GM18909 (cell line): Measurements from ENCODE around the gene DLEC1.
"Not testable (repeated sequence)": the region's sequence is repeated elsewhere in the genome, so short reads cannot be mapped to it uniquely, and the experiment has no call there.

ENCODE experiments used
- ATAC-seq: cut with Tn5 transposase; IDR thresholded peaks from one replicate; pipeline ENCODE4 v1.9.1; 2021; ENCODE audit warnings: mild to moderate bottlenecking; ENCODE audit not compliant: unreplicated experiment, poor library complexity

The DLEC1 gene

DNA sequence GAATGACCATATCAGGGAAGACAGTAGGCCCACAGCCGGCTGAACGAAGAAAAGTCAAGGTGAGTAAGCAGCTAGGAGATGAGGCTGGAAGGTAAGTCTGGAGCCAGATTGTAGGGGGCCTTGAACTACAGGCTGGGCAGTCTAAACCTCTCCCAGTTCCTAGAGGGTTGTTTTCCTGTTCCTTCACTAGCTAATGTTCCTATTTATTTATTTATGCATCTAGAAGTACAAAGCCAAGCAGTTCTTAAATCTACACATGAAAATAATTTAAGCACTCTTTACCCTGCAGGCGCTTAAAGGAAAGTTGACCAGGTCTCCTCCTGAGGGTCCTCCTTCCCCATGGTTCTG lies 94.2 kb downstream of the DLEC1 start:
- ATAC-seq, result no peak

- no peak for ATAC-seq
Measured at GRCh38 chr3:38133557-38134405, 94.8 kb downstream of the DLEC1 start.

- ATAC-seq, result not testable (repeated sequence)
Measured at GRCh38 chr3:38134517-38135143, 95.6 kb downstream of the DLEC1 start.

DNA sequence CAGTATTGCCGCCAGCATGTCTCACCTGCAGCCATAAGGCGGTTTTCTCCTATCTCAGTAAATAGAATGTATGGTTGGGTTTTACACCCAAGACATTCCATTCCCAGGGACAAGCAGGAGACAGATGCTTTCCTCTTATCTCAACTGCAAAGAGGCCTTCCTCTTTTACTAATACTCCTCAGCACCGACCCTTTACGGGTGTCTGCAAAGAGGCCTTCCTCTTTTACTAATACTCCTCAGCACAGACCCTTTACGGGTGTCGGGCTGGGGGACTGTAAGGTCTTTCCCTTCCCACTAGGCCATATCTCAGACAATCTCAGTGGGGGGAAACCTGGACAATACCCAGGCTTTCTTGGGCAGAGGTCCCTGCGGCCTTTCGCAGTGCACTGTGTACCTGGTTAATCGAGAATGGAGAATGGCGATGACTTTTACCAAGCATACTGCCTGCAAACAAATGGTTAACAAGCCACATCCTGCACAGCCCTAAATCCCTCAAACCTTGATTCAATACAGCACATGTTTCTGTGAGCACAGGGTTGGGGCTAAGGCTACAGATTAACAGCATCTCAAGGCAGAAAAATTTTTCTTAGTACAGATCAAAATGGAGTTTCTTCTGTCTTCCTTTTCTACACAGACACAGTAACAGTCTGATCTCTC lies 96.7 kb downstream of the DLEC1 start:
- not testable (repeated sequence) for ATAC-seq

- ATAC-seq, result no peak
Measured at GRCh38 chr3:38136393-38136776, 97.4 kb downstream of the DLEC1 start.

GRCh38 chr3:38136777-38137614 lies 98.0 kb downstream of the DLEC1 start, which contains the start of gene ACAA1:
TSS of gene ACAA1 (minus strand) at chr3:38137127. CDS start at chr3:38137035, 92 bp downstream.
- peak; percentile 93 for ATAC-seq

- no peak for ATAC-seq
Measured at GRCh38 chr3:38137615-38138348, 98.8 kb downstream of the DLEC1 start.

- ATAC-seq, result peak; percentile 42
Measured at GRCh38 chr3:38138349-38139190, 99.6 kb downstream of the DLEC1 start, which contains the start of gene MYD88. TSS of gene MYD88 (plus strand) at chr3:38138661. CDS start at chr3:38138701, 40 bp downstream.

DNA sequence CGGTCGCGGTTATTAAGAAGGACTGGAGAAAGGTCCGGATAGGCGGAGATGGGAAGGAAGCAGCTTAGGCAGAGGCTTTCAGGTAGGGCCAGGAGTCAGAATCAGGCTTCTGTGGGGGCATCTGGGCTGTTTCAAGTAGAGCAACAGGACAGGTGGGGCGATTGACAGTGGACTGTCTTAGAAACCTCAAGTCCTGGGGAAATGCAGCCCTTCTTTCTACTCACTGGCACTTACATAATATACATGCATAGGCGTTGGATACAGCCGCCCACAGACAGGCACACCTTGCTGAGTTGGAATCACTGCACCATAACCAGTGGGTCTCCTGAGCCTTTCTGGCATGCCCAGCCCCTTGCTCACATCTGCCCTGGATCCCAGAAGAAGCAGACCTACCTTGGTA lies 100.2 kb downstream of the DLEC1 start:
- ATAC-seq, result no peak

DNA sequence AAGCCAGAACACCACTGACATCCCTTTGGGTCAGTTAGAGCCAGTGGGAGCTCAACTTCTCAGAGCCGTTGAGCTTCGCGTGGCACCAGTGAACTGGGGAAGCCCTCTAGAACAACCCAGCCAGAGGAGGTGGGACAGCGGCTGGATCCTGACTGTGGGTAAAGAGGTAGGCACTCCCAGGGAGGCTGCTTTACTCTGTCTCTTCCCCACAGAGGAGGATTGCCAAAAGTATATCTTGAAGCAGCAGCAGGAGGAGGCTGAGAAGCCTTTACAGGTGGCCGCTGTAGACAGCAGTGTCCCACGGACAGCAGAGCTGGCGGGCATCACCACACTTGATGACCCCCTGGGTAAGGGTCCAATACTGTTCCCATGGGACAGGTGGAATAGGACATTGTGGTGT lies 100.6 kb downstream of the DLEC1 start:
- ATAC-seq, result no peak

GRCh38 chr3:38140326-38141172 lies 101.5 kb downstream of the DLEC1 start:
- ATAC-seq, result no peak

- no peak for ATAC-seq
Measured at GRCh38 chr3:38141173-38141951, 102.4 kb downstream of the DLEC1 start.

- no peak for ATAC-seq
Measured at GRCh38 chr3:38141952-38142273, 102.9 kb downstream of the DLEC1 start.

- no peak for ATAC-seq
Measured at GRCh38 chr3:38142959-38143358, 104.0 kb downstream of the DLEC1 start.

GRCh38 chr3:38143511-38143910 lies 104.5 kb downstream of the DLEC1 start:
- no peak for ATAC-seq

GRCh38 chr3:38146504-38146903 lies 107.5 kb downstream of the DLEC1 start:
- no peak for ATAC-seq

- ATAC-seq, result no peak
Measured at GRCh38 chr3:38147421-38147820, 108.4 kb downstream of the DLEC1 start.
